GM10248 (cell line): ENCODE results near the gene ST6GALNAC5.
"Not testable (repeated sequence)": the region's sequence is repeated elsewhere in the genome, so short reads cannot be mapped to it uniquely, and the experiment has no call there.

Experiments used
- CTCF ChIA-PET: fragments of 300-600 bp; sonication (Branson Sonifier 250); formaldehyde crosslinking; extraction: SDS; loops from one replicate; lab custom pipeline; 2021; ENCODE audit warnings: antibody characterized with exemption; lab: Yijun Ruan, JAX
- POLR2A ChIA-PET: fragments of 350-650 bp; sonication (Branson Sonifier 250); formaldehyde crosslinking; extraction: SDS; loops from one replicate; lab custom pipeline; 2020; ENCODE audit warnings: antibody characterized with exemption; lab: Yijun Ruan, JAX
- DNase-seq: peaks from one replicate; pipeline ENCODE4 v3.0.0; 2012; ENCODE audit errors: extremely low spot score
- TF ChIP-seq, protein P1 (sequence below): IDR thresholded peaks from 2 replicates; pipeline ENCODE4 v1.5.1; 2012; ENCODE audit warnings: mild to moderate bottlenecking, low read depth; ENCODE audit errors: extremely low read depth, missing control alignments, control extremely low read depth

Gene ST6GALNAC5

DNA sequence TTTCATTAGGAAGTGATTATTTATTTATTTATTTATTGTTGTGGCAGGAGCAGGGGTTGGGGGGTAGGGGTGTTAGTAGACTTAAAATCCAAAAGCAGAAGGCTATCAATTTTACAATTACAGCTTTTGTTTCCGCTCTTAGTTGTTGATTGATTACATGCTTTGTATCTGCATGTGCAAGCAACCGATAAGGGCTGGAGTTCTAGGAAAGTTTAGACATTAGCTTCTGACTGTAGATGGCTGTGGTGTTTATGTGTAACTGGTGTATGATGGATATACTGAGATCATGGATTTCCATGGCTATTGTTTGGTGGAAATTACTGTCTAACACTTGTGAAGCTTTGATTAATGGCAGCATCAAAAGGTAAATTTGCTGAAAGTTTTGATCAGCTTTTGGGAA lies 2.8 kb downstream of the ST6GALNAC5 start:
- CTCF ChIA-PET, result interaction anchor here (1.1 kb wide), 1 partner anchor 10 kb away, joined by 3 read pairs; no protein-coding TSS in a partner anchor

DNA sequence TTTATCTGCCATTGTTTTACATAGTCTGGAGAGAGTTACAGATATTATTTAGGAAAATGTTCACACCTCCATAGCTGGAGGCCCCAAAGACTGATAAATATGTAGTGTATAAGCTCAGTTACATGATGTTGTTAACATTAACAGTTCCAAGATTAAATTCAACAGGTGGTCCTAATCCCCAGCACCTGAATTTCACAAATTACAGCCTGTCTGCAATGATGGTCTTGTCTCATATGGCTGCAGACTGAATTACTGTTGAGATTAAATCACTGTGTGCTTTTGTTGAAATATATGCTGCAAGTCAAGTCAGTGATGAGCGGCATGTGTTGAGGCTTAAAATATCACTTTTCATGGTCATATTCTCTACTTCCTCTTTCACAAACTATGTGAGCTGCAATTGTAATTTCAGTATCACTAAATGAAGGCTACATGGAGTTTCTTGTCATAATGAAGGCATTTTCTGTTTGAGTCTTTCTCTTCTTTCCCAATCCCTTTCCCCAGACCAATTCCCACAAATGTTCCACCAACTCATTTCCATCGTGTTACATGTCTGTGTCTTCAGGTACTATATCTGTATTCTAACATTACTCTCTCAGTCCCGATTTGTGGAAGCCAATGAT lies 4.2 kb downstream of the ST6GALNAC5 start:
- DNase-seq, result peak; percentile 38
- POLR2A ChIA-PET, result no interaction called here
- CTCF ChIA-PET, result no interaction called here

More for the DNA sequence above, 2.8 kb downstream of the ST6GALNAC5 start:
- DNase-seq, result no peak
- TF ChIP-seq, protein P1, sequence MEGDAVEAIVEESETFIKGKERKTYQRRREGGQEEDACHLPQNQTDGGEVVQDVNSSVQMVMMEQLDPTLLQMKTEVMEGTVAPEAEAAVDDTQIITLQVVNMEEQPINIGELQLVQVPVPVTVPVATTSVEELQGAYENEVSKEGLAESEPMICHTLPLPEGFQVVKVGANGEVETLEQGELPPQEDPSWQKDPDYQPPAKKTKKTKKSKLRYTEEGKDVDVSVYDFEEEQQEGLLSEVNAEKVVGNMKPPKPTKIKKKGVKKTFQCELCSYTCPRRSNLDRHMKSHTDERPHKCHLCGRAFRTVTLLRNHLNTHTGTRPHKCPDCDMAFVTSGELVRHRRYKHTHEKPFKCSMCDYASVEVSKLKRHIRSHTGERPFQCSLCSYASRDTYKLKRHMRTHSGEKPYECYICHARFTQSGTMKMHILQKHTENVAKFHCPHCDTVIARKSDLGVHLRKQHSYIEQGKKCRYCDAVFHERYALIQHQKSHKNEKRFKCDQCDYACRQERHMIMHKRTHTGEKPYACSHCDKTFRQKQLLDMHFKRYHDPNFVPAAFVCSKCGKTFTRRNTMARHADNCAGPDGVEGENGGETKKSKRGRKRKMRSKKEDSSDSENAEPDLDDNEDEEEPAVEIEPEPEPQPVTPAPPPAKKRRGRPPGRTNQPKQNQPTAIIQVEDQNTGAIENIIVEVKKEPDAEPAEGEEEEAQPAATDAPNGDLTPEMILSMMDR, result no peak
- POLR2A ChIA-PET, result no interaction called here

DNA sequence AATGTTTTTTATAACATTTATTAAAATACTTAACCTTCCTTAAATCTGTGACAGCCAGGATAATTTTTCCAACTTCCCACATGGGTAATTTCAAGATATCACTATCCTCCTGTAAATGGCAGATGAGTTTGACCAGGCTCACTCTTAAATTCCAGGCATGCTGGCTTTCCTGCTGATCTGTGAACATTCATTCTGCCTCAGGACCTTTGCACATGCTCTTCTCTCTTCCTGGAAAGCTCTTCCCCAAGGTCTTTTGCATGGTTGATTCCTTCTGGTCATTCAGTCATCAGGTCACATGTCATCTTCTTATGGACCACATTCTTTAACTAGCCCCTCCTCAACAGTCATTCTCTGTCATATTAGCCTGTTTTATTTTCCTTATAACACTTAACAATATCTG lies 5.7 kb downstream of the ST6GALNAC5 start:
- CTCF ChIA-PET, result no interaction called here

More for the DNA sequence above, 4.2 kb downstream of the ST6GALNAC5 start:
- TF ChIP-seq, protein P1, result no peak

DNA sequence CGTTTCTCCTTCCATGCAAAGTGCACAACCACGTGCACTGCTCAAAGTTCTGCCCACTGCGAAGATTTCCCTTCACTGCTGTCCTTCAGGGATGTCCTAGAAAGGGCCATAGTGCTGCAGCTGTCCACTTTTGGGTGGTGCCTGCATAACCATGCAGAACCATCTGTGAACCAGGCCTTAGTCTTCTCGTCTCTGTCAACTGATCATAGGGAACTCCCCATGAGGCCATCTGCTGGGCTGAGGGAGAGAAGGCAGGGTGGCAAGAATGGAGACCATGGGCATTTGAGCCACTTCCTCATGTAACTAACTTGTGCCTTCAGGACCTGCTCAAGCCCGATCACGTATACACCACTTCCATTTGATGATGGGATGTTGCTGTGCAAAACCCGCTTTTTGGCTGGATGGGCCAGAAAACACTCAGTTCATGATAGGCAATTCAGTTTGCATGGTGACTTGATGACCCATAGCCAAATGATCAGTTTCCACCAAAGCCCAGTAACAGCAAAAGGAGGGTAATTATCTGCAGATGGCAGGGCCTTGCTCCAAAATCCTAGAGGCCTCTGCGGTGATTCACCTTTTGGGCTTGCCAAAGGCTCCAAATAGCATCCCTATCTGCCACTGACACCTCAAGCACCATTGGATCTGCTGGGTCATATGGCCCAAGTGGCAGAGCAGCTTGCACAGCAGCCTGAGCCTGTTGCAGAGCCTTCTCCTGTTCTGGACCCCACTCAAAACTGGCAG lies 9.5 kb downstream of the ST6GALNAC5 start:
- CTCF ChIA-PET, result no interaction called here
- POLR2A ChIA-PET, result no interaction called here
- DNase-seq, result no peak
- TF ChIP-seq, protein P1, result no peak

More for the DNA sequence above, 5.7 kb downstream of the ST6GALNAC5 start:
- DNase-seq, result no peak
- TF ChIP-seq, protein P1, result no peak
- POLR2A ChIA-PET, result no interaction called here

DNA sequence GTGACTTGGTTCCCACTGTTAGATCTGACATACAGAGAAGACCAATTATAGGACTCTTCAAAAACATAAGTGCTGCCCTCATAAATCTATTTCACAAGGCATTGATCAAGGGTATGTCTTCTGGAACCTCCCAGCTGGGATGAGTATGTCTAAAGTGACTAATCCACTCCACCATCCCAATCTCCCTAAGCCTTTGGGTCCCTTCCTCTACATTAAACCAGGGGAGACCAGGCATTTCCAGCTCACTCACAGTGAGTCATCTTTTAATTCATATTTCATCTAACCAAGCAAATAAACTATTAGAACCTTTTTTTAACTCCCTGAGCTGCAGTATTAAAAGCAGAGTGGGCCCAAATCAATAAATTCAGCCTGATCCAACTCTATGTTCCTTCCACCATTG lies 11.7 kb downstream of the ST6GALNAC5 start:
- POLR2A ChIA-PET, CTCF ChIA-PET: not testable (repeated sequence)

DNA sequence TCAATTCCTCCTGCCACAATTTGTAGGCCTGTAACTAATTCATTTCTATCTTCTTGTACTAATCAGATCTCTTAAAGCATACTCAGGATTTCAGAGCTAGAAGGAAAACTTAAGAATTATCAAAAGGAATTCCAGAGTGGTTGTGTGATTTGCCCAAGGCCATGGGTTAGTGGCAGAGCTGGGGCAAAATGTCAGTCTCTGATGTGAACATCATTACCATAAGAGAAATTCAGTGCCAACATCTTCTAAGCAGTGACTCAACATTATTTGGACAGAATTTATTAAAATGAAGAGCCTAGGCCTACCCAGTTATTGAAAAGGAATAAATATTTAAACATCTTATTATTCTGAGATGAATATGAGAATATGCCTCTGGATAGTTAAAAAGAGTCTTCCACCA lies 14.5 kb downstream of the ST6GALNAC5 start:
- CTCF ChIA-PET, result interaction anchor here (1.5 to 2.1 kb wide), 2 partner anchors 8 to 65 kb away, joined by 3 to 4 read pairs; no protein-coding TSS in a partner anchor
- TF ChIP-seq, protein P1, result no peak
- no peak for DNase-seq
- POLR2A ChIA-PET, result no interaction called here

More for the DNA sequence above, 11.7 kb downstream of the ST6GALNAC5 start:
- DNase-seq, result not testable (repeated sequence)
